GM19463 (cell line): ENCODE measurements around the gene PPP2R5B.

ENCODE experiments used
- ATAC-seq: cut with Tn5 transposase; IDR thresholded peaks from one replicate; pipeline ENCODE4 v1.9.1; 2021; ENCODE audit warnings: mild to moderate bottlenecking, moderate library complexity; ENCODE audit not compliant: unreplicated experiment

Gene PPP2R5B

DNA sequence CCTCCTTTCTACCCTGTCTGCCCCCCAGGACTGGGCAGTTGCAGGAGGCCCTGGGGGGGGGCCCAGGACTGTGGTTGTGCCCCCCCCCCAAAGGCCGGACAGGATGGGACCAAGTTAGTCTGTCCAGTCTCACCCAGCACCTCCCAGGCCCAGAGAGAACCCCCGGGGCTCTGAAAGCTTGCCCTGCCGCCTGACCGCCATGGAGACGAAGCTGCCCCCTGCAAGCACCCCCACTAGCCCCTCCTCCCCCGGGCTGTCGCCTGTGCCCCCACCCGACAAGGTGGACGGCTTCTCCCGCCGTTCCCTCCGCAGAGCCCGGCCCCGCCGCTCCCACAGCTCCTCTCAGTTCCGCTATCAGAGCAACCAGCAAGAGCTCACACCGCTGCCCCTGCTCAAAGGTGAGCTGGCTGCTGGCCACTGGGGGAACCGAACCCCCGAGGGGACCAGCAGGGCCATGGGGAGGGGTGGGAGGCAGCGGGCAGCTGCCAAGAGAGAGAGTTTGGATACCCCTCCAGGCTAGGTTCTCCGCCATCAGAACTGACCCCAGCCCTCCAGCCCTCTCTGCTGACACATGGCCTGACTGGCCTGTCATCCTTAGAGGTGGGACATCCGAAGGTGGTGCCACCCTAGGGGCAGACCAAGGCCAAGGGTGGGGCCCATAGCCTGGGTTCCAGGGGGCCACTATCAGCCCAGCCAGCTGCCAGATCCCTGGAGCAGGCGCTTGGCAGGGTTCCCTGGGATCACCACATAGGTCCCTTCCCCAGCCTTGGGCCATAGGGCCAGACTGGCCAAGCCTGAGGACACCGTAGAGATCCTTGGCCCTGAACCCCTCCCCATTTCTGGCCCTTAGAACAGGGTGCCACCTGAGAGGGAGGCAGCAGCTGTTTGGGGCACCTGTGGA is 1.3 kb downstream of the PPP2R5B start:
- ATAC-seq: no peak

GRCh38 chr11:64926689-64927088 is 2.2 kb downstream of the PPP2R5B start:
- ATAC-seq: no peak

DNA sequence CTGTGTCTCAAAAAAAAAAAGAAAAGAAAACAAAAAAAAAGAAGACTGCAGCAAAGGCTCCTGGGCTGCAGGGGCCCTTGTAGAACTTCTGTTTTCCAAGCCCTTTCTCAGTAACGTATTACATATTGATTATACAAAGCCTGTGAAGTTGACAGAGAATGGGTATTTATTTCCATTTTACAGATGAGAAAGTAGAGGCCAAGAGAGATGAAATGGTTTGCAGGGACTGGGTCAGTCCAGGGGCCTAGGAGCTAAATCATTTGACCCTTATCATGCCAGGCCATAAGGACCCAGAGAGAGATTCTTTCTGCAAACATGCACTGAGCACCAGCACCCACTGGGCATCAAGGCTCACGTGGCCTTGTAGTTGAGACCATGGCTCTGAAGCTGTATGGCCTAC is 4.5 kb downstream of the PPP2R5B start:
- no peak for ATAC-seq

- ATAC-seq: no peak
Measured at GRCh38 chr11:64929625-64930024, 5.1 kb downstream of the PPP2R5B start.

GRCh38 chr11:64930340-64930739 is 5.9 kb downstream of the PPP2R5B start:
- no peak for ATAC-seq

- ATAC-seq: no peak
Measured at GRCh38 chr11:64931290-64931689, 6.8 kb downstream of the PPP2R5B start.

DNA sequence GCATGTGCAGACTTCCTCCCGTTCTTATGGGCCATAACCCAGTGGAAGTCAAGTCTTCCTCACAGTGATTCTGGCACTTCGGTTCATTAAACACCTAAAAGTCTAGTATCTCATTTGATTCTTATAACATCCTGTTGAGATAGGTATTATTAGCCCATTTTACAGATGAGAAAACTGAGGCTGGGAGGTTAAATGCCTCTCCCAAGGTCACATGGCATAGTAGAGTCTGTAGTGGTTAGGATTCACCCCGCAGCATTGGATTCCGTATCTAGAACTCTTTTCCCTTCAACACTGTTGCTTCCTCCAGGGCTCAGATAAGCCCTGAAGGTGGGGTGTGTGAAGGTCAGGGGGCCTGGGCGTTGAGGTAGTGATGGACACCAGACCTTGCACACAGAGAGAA is 7.8 kb downstream of the PPP2R5B start:
- no peak for ATAC-seq

DNA sequence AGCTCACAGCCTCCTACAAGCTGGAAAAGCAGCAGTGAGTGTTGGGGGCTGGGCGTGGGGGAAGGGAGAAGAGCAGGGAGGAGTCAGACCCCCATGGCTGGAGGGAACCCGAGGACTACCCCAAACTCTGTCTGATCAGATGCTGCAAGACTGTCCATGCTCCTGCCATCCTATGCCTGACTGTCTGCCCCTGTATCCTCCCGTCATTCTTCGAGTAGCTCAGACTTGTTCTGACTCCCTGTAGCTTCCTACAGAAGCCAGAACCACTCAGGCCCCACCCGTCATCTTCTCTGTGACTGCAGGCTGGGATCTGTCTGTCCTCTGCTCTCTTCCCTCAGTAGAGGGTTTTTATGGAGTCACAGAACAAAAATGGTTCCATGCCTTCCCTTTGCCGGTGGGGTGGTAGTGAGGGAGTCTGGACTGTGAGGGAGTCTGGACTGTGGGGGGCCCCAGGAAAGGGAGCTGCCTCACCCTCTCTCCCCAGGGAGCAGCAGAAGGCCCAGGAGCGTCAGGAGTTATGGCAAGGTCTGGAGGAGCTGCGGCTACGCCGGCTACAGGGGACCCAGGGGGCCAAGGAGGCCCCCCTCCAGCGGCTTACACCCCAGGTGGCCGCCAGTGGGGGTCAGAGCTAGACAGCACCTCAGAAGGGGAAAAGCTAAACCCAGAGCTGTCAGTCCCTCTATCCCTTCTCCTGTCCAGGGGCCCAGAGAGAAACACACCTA is 8.9 kb downstream of the PPP2R5B start:
- ATAC-seq: no peak

- no peak for ATAC-seq
Measured at GRCh38 chr11:64933935-64934681, 9.6 kb downstream of the PPP2R5B start.

DNA sequence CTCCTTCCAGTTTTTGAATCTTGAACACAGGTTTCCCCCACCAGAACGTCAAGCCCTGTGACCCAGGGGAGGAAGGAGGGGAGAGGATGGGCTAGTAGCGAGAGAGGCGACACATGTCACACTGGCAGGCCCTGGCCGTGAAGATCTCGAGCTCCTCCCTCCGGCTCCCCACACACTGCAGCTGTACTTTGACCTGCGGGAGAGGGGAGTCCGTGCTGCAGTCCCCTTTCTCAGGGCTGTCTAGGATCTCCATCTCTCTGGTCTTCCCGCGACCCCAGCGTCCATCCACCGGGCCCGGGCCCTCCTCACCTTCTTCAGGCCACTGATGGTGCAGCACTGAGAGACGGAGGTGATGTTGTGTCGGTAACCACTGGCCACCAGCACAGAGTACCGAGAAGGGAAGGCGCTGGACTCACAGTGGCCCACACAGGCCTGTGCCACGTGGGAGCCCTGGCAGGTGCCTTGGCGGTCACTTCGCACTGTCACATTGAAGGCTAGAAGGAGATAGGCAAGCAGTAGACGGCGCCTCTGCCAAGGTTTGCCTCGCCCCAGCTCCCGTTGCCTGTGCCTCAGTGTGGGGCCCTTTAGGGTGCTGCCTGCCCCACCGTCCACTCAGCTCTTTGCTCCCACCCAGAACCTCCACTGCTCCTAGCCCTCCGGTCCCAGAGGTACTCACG is 10.3 kb downstream of the PPP2R5B start:
- ATAC-seq: no peak

- no peak for ATAC-seq
Measured at GRCh38 chr11:64935359-64936081, 11.0 kb downstream of the PPP2R5B start, which contains the start of gene GPHA2. GPHA2 (minus strand) TSS chr11:64935893; CDS start chr11:64935460, 433 bp downstream.

DNA sequence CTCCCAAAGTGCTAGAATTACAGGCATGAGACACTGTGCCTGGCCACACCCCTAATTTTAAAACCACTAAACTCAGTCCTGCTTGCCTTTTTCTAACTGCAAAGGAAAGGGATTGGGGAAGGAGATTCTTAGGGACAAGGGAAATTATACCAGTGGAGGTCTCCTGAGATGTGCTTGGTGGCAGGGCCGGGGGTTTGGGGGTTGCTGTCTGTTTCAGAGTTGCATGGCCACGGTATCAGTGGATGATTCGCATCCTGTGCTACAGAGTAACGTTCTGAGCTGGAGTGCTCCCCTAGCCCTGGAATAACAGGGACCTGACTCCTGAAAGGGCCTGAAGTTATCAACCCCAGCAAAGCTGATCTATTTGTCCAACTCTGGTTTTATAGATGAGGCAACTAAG is 12.1 kb downstream of the PPP2R5B start:
- no peak for ATAC-seq

GRCh38 chr11:64947208-64947814 is 22.8 kb downstream of the PPP2R5B start:
- no peak for ATAC-seq

DNA sequence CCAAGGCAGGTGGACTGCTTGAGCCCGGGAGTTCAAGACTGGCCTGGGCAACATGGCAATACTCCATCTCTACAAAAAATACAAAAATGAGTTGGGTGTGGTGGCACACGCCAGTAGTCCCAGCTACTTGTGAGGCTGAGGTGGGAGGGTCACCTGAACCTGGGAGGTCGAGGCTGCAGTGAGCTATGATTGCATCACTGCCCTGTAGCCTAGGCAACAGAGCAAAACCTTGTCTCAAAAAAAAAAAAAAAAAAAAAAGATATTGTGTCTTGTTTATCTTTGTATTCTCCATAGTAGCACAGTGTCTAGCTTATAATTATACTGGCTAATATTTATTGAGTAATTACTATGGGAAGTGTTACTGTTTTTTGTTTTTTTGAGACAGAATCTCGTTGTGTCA is 27.0 kb downstream of the PPP2R5B start:
- ATAC-seq: no peak

DNA sequence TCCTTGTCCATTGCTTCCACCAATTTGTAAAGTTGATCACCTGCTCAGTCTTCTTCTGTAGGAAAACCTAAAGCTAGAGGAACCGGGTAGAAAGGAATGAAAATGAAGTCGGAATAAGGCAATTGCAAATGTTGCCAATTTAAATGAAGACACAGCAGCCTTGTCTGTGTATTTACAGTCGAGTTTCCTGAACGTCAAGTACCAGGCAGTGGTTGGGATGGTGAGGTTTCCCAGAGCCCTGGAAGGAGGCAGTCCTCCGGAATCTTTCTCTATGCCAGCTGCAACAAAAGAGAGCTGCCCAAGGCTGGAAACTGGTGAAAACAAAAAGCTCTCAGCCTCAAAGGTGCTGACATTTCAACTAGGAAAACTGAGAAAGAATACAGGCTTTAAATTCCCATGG is 29.7 kb downstream of the PPP2R5B start:
- no peak for ATAC-seq

GRCh38 chr11:64959498-64959897 is 35.0 kb downstream of the PPP2R5B start:
- ATAC-seq: no peak

- no peak for ATAC-seq
Measured at GRCh38 chr11:64960719-64961118, 36.2 kb downstream of the PPP2R5B start.

- ATAC-seq: no peak
Measured at GRCh38 chr11:64963072-64963631, 38.7 kb downstream of the PPP2R5B start.

DNA sequence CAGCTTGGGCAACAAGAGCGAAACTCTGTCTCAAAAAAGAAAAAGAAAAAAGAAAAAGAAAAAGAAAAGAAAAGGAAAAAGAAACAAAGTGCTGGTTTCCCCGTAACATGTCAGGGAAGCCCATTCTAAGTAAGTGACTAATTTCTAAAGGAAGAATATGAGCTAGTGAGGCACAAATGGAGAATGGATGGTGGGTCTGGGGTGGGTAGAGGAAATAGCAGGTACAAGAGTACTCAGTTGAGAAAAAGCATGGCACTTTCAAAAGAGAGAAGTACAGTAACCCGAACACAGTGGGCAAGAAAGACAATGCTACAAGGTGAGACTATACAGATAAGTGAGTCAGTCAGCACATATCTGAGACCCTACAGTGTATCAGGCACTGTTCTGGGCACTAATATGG is 42.9 kb downstream of the PPP2R5B start:
- no peak for ATAC-seq
